GM23338 (cell line): ENCODE data around the gene TCP11L2. TPM values are rescaled to one million over a fixed set of nuclear protein-coding genes. Genes with fewer than 3 reads are reported as not detected.

Source experiments
- ATAC-seq: fragments of 200-7000 bp; cut with Tn5 transposase; 3 replicates; pipeline ENCODE4 v1.9.1; 2020
- DNase-seq: peaks from one replicate; pipeline ENCODE4 v3.0.0-alpha.2; 2015; ENCODE audit warnings: low spot score
- H2AFZ ChIP-seq: fragments of 200-600 bp; sonication (generic); 2 replicates; pipeline ENCODE4 v1.8.0; 2016; ENCODE audit warnings: antibody characterized with exemption, mild to moderate bottlenecking, moderate library complexity
- H3F3A ChIP-seq: fragments of 200-600 bp; sonication (generic); replicated peaks from 2 replicates; pipeline ENCODE4 v1.8.0; 2017; ENCODE audit warnings: antibody characterized with exemption, mixed run types, low read depth
- H3K27ac ChIP-seq: fragments of 200-600 bp; sonication (generic); 2 replicates; pipeline ENCODE4 v1.6.1; 2016; ENCODE audit warnings: low read depth
- H3K27me3 ChIP-seq: fragments of 200-600 bp; sonication (generic); 2 replicates; pipeline ENCODE4 v1.8.0; 2016; ENCODE audit warnings: mild to moderate bottlenecking, mixed run types, moderate library complexity; ENCODE audit not compliant: insufficient read depth
- H3K36me3 ChIP-seq: fragments of 200-600 bp; sonication (generic); 2 replicates; pipeline ENCODE4 v1.8.0; 2016; ENCODE audit warnings: mild to moderate bottlenecking; ENCODE audit not compliant: insufficient read depth
- H3K4me1 ChIP-seq: fragments of 200-600 bp; sonication (generic); 2 replicates; pipeline ENCODE4 v1.8.0; 2016; ENCODE audit warnings: mild to moderate bottlenecking, moderate library complexity; ENCODE audit not compliant: insufficient read depth
- H3K4me2 ChIP-seq: fragments of 200-600 bp; sonication (generic); 2 replicates; pipeline ENCODE4 v1.7.1; 2017; ENCODE audit warnings: mixed run types
- H3K4me3 ChIP-seq: fragments of 200-600 bp; sonication (generic); 2 replicates; pipeline ENCODE4 v1.6.1; 2016; ENCODE audit warnings: mixed run types
- H3K79me2 ChIP-seq: fragments of 200-600 bp; sonication (generic); replicated peaks from 2 replicates; pipeline ENCODE4 v1.8.0; 2017; ENCODE audit warnings: mild to moderate bottlenecking; ENCODE audit not compliant: insufficient read depth
- H3K9me2 ChIP-seq: fragments of 200-600 bp; sonication (generic); 2 replicates; pipeline ENCODE4 v1.8.0; 2017; ENCODE audit not compliant: insufficient read depth
- H4K20me1 ChIP-seq: fragments of 200-600 bp; sonication (generic); replicated peaks from 2 replicates; pipeline ENCODE4 v1.8.0; 2017; ENCODE audit warnings: mild to moderate bottlenecking; ENCODE audit not compliant: insufficient read depth
- H3K27ac Mint-ChIP-seq: 2 replicates; pipeline ENCODE4 v1.8.0; 2020; ENCODE audit warnings: inconsistent platforms, mild to moderate bottlenecking, moderate library complexity, mixed read lengths
- H3K27me3 Mint-ChIP-seq: 3 replicates; pipeline ENCODE4 v1.8.0; 2022; ENCODE audit warnings: low read depth, mild to moderate bottlenecking, moderate library complexity, mixed read lengths, inconsistent platforms; ENCODE audit not compliant: insufficient read depth, poor library complexity
- H3K36me3 Mint-ChIP-seq: 3 replicates; pipeline ENCODE4 v1.8.0; 2021; ENCODE audit warnings: low read depth, mild to moderate bottlenecking, inconsistent platforms, moderate library complexity, mixed read lengths
- H3K4me1 Mint-ChIP-seq: 3 replicates; pipeline ENCODE4 v1.8.0; 2020; ENCODE audit warnings: mild to moderate bottlenecking, inconsistent platforms, mixed read lengths
- H3K4me3 Mint-ChIP-seq: 3 replicates; pipeline ENCODE4 v1.8.0; 2021; ENCODE audit warnings: moderate library complexity, mild to moderate bottlenecking, inconsistent platforms, mixed read lengths
- H3K9me3 Mint-ChIP-seq: 3 replicates; pipeline ENCODE4 v1.8.0; 2020; ENCODE audit warnings: moderate library complexity, mild to moderate bottlenecking, inconsistent platforms, mixed read lengths
- CREB1 ChIP-seq: fragments of 250-450 bp; sonication (Bioruptor Pico); IDR thresholded peaks from 2 replicates; pipeline ENCODE4 v1.5.0; 2020; ENCODE audit warnings: low read depth, mild to moderate bottlenecking, moderate library complexity
- CTCF ChIP-seq, 2 experiments: fragments of 200-600 bp in 1 of 2; sonication (generic) in 1 of 2; conservative IDR thresholded peaks; 2 replicates each; pipeline versions ENCODE4 v1.5.1 to v1.6.1; 2016 to 2017; ENCODE audit warnings: antibody characterized with exemption in 2 of 2, low read depth in 2 of 2, mild to moderate bottlenecking in 2 of 2, moderate library complexity in 1 of 2
- ETS1 ChIP-seq: IDR thresholded peaks from 2 replicates; pipeline ENCODE4 v1.6.1; 2016; ENCODE audit warnings: antibody characterized with exemption
- EZH2 ChIP-seq: fragments of 200-600 bp; sonication (generic); IDR thresholded peaks from one replicate; pipeline ENCODE4 v1.8.0; 2017; ENCODE audit warnings: antibody characterized with exemption, mild to moderate bottlenecking, low read depth; ENCODE audit not compliant: unreplicated experiment
- EZH2phosphoT487 ChIP-seq: fragments of 200-600 bp; sonication (generic); IDR thresholded peaks from one replicate; pipeline ENCODE4 v1.8.1; 2018; ENCODE audit warnings: antibody characterized with exemption; ENCODE audit not compliant: unreplicated experiment
- JUNB ChIP-seq: IDR thresholded peaks from one replicate; pipeline ENCODE4 v1.6.1; 2016; ENCODE audit warnings: antibody characterized with exemption; ENCODE audit not compliant: unreplicated experiment
- NANOG ChIP-seq: IDR thresholded peaks from 2 replicates; pipeline ENCODE4 v1.6.1; 2016; ENCODE audit warnings: antibody characterized with exemption, borderline replicate concordance
- POLR2AphosphoS5 ChIP-seq: IDR thresholded peaks from 2 replicates; pipeline ENCODE4 v1.6.1; 2016; ENCODE audit warnings: antibody characterized with exemption, low read depth
- REST ChIP-seq: IDR thresholded peaks from one replicate; pipeline ENCODE4 v1.6.1; 2018; ENCODE audit warnings: antibody characterized with exemption; ENCODE audit not compliant: unreplicated experiment
- STAT1 ChIP-seq: IDR thresholded peaks from one replicate; pipeline ENCODE4 v1.6.1; 2016; ENCODE audit warnings: antibody characterized with exemption; ENCODE audit not compliant: unreplicated experiment
- ZNF114 ChIP-seq: fragments of 250-450 bp; sonication (Bioruptor Pico); IDR thresholded peaks from 2 replicates; pipeline ENCODE4 v1.5.0; 2020; ENCODE audit warnings: mild to moderate bottlenecking, moderate library complexity
- ZNF331 ChIP-seq: fragments of 250-450 bp; sonication (Bioruptor Pico); IDR thresholded peaks from 2 replicates; pipeline ENCODE4 v1.5.0; 2020; ENCODE audit warnings: low read depth, mild to moderate bottlenecking, moderate library complexity
- ZNF462 ChIP-seq: fragments of 250-450 bp; sonication (Bioruptor Pico); IDR thresholded peaks from 2 replicates; pipeline ENCODE4 v1.5.0; 2020; ENCODE audit warnings: mild to moderate bottlenecking, moderate library complexity
- polyA plus RNA-seq: library from polyadenylated mRNA; unstranded; fragments of >200 nt; fragmentation: Nextera tagmentation; extraction: Ambion mirVana; gene quantifications from 2 replicates; pipeline ENCODE4 v1.2.1, GENCODE V29; 2016
- total RNA-seq: library from RNA; depleted of rRNA; stranded (reverse); fragments of >200 nt; shearing (Covaris generic); gene quantifications from 2 replicates; pipeline ENCODE4 v1.2.3, GENCODE V29; 2014

TCP11L2 gene
- total and polyA plus RNA-seq, 2 experiments from 2014 or later: 1.4 to 4.4 TPM

- no peak overlapping the region for H3K4me2 ChIP-seq
- Mint-ChIP-seq H3K27me3 (no peaks in the 10 kb centered on the region), H3K4me1 (no peaks in the 10 kb centered on the region), H3K36me3 (no peaks in the 10 kb centered on the region), H3K4me3 (no peak overlapping the region), H3K27ac (no peak overlapping the region), H3K9me3 (no peaks in the 10 kb centered on the region)
- no peak overlapping the region for H3K27ac ChIP-seq
- H3K36me3 ChIP-seq: no peaks in the 10 kb centered on the region
- ATAC-seq (peak; percentile 99), DNase-seq (peak; percentile 72)
- no peaks in the 10 kb centered on the region for H3K4me1 ChIP-seq
- no peaks in the 10 kb centered on the region for H3K79me2 ChIP-seq
- no peak overlapping the region for H2AFZ ChIP-seq
- no peak overlapping the region for H3K4me3 ChIP-seq
- no peaks in the 10 kb centered on the region for H3K27me3 ChIP-seq
- H3K9me2 ChIP-seq: 0 out of 2 replicates have a peak, but pooled peaks cover 4% of the 10 kb centered on the region
- TF ChIP-seq POLR2AphosphoS5: no peak
- no peak for TF ChIP-seq ZNF331 (CRISPR knock-in tag)
- peak; percentile 66 to 84 for TF ChIP-seq CTCF (conservative IDR thresholded peaks at IDR 0.05; ENCODE audit: low read depth in 2 of 2)
- no peak for TF ChIP-seq NANOG
- TF ChIP-seq CREB1 (CRISPR knock-in tag): no peak
- no peak for TF ChIP-seq EZH2
- TF ChIP-seq EZH2phosphoT487: no peak
- TF ChIP-seq JUNB: no peak
- TF ChIP-seq ZNF462 (CRISPR knock-in tag): peak; percentile 77
- no peak for TF ChIP-seq STAT1
- no peak for TF ChIP-seq REST
- TF ChIP-seq ETS1: no peak
- no peak for TF ChIP-seq ZNF114 (CRISPR knock-in tag)
- no peaks in the 10 kb centered on the region for H4K20me1 ChIP-seq
- H3F3A ChIP-seq: no peaks in the 10 kb centered on the region
Observed at GRCh38 chr12:106345746-106346145, 43.2 kb downstream of the TCP11L2 start.
